AG09309 (cell line): Measurements from ENCODE around the gene MRPS31.
"Not testable (repeated sequence)": the region's sequence is repeated elsewhere in the genome, so short reads cannot be mapped to it uniquely, and the experiment has no call there.

ENCODE experiments used
- DNase-seq: peaks from one replicate; pipeline ENCODE4 v3.0.0-alpha.2; 2010; ENCODE audit warnings: low read depth
- H3K4me3 ChIP-seq: 2 replicates; pipeline ENCODE4 v1.5.1; 2011; ENCODE audit warnings: mild to moderate bottlenecking, low read depth, low read length, moderate library complexity; ENCODE audit not compliant: control insufficient read depth
- TF ChIP-seq, protein P1 (sequence below): IDR thresholded peaks from 2 replicates; pipeline ENCODE4 v1.5.1; 2011; ENCODE audit warnings: mild to moderate bottlenecking, low read depth, low read length, inconsistent platforms; ENCODE audit not compliant: insufficient read depth, control insufficient read depth; ENCODE audit errors: missing control alignments

The MRPS31 gene

DNA sequence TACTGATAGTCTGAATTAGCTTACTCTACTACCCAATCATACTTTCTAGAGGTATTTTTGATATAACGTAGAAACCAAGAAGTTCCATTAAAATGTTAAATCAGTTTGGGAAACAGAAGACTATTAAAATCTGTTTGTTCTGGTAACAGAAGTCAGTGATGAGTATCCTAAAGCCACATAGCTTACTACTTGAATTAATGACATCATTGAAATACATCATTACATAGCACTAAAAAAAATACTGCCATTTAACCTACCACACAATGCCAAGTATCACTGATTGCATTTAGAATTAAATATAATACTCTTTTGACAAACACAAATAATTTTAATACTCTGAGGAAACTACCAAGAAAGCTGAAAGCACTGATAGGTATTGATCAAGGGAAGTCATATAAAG is 5.4 kb downstream of the MRPS31 start:
- DNase-seq = no peak
- no peak overlapping the region for H3K4me3 ChIP-seq
- TF ChIP-seq, protein P1, sequence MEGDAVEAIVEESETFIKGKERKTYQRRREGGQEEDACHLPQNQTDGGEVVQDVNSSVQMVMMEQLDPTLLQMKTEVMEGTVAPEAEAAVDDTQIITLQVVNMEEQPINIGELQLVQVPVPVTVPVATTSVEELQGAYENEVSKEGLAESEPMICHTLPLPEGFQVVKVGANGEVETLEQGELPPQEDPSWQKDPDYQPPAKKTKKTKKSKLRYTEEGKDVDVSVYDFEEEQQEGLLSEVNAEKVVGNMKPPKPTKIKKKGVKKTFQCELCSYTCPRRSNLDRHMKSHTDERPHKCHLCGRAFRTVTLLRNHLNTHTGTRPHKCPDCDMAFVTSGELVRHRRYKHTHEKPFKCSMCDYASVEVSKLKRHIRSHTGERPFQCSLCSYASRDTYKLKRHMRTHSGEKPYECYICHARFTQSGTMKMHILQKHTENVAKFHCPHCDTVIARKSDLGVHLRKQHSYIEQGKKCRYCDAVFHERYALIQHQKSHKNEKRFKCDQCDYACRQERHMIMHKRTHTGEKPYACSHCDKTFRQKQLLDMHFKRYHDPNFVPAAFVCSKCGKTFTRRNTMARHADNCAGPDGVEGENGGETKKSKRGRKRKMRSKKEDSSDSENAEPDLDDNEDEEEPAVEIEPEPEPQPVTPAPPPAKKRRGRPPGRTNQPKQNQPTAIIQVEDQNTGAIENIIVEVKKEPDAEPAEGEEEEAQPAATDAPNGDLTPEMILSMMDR = no peak

DNA sequence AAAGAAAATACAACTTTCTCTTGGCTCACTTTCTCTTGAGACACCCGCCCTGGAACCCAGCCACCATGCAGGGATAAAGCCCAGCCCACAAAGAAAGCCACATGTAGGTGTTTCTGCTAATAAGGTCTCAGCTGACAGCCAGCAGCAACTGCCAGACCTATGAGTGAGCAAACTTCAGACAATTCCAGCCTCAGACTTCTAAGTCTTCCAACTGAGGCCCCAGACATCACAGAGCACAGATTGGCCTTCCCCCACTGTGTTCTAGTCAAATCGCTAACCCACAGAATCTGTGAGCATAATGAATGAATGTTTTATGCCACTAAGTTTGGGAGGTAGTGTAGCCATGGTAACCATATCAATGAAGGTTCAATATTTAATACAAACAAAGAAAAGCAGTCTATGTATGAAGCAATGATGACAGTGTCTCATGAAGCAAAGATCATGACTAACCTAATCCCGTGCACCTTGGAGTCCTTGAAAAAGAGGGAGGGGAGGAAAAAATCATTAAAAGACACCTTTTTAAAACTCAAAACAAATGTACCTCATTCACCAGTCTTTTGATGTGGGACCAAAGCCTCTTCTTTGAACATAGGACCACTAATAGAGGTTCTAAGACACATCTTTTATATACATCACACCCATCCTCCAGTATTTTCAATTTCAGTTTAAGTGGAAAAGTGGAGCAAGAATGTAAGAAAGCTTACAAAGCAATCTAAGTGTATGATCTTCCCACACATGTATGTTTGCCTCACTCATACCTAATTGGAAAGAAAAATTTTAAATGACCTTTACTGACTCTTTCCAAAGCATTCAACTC is 6.2 kb downstream of the MRPS31 start:
- TF ChIP-seq, protein P1 = no peak
- no peak overlapping the region for H3K4me3 ChIP-seq
- no peak for DNase-seq

DNA sequence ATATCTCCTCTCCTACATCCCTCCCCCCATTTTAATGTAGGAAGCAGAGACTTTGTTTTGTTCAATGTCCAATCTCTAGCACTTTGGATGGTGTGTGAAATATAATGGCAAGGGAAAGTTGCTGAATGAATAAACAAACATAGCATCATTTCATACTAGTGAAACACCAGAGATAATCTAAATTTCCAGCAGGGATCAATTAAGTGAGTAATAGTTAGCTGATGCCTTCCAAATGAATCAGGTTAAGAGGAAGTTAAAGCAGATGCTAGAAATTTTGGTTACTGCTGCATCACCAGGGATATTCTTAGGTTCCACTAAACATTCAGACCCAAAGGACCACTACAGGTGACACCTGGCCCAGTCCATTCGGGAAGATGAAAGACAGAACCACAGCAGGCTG is 8.1 kb downstream of the MRPS31 start:
- TF ChIP-seq, protein P1 = no peak

DNA sequence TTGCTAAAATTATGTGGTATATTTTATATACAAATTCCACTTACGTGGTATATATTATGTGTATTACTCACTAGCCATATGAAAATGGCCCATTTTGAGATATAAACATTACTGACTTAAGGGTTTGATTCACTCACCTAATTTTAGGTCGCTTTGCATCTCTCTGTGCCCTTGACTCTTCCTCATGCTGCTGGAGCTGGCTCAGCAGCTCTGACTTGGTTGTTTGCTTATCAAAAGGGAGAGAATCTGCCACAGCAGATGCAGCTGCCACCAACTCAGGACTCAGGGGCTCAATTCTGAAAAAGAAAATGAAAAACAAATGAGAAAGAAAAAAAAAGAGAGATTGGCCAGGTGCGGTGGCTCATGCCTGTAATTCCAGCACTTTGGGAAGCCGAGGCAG is 12.2 kb downstream of the MRPS31 start:
- DNase-seq = no peak
- TF ChIP-seq, protein P1 = no peak

More for the DNA sequence above, 8.1 kb downstream of the MRPS31 start:
- DNase-seq = no peak
- no peak overlapping the region for H3K4me3 ChIP-seq

DNA sequence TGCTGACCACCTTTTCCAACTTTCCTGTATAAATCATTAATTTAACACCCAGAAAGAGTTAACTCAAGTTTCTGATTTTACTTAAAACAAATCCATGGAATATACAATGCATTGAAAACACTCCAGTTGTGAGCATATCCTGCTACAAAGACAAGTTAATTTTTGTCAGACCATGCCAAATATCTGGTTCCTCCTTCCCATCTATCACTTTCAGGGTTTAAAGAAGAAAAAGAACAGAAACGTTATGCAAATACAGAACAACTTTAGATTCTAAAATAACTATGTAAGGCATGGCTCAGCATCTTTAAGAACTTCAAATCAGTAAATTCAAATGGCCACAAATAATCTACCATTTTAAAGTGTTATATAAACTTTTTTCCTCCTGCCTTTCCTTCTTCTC is 14.9 kb downstream of the MRPS31 start:
- H3K4me3 ChIP-seq = no peak overlapping the region
- no peak for DNase-seq
- TF ChIP-seq, protein P1 = no peak

More for the DNA sequence above, 12.2 kb downstream of the MRPS31 start:
- H3K4me3 ChIP-seq = no peak overlapping the region

DNA sequence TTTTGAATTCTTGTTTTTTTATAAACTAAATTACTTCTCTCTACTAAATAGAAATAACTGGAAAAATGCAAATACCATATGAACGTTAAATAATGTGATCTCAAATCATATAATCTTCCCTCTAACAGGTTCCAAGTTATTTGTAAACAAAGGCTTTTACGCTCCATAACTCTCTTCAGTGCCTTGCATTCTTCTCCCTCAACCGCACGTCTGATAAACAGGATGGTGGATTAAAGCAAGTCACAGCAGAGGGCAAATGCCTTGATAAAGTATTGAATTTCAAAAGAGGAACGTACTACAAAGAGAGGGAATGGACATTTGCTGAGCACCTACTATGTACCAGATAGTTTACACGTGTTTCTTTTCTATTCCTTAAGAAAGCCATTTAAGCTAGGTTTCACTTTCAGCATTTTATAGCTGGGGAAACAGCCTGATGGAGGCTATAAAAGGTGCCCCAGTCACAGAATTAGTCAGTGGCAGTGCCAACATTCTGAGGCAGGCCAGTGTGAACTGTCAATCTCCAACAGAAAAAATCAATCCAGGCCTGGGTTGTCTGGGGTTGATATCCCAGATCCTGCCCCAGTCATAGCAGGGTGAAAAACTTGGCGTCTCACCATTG is 15.8 kb downstream of the MRPS31 start:
- no peak overlapping the region for H3K4me3 ChIP-seq
- TF ChIP-seq, protein P1 = no peak
- DNase-seq = no peak

DNA sequence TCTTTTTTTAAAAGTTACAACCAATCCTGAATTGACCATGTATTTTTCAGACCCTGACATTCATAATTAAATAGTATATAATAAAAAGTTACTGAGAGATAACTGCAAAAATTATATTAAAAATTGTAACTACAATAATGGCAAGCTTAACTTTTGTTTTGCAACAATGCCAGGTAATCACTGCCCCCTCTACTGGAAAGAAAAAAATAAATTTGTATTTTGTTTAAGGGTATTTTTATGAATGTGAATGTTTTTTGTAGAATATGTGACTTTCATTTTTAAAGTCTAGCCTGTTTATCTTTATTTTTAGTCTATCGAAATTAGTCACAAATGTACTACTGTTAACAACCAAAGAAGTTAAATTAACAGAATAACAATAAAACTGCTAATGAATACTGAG is 21.7 kb downstream of the MRPS31 start:
- DNase-seq = no peak
- H3K4me3 ChIP-seq = no peak overlapping the region
- TF ChIP-seq, protein P1 = no peak

DNA sequence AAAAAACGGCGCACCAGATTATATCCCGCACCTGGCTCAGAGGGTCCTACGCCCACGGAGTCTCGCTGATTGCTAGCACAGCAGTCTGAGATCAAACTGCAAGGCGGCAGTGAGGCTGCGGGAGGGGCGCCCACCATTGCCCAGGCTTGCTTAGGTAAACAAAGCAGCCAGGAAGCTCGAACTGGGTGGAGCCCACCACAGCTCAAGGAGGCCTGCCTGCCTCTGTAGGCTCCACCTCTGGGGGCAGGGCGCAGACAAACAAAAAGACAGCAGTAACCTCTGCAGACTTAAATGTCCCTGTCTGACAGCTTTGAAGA is 35.8 kb downstream of the MRPS31 start:
- not testable (repeated sequence) for H3K4me3 ChIP-seq, DNase-seq

DNA sequence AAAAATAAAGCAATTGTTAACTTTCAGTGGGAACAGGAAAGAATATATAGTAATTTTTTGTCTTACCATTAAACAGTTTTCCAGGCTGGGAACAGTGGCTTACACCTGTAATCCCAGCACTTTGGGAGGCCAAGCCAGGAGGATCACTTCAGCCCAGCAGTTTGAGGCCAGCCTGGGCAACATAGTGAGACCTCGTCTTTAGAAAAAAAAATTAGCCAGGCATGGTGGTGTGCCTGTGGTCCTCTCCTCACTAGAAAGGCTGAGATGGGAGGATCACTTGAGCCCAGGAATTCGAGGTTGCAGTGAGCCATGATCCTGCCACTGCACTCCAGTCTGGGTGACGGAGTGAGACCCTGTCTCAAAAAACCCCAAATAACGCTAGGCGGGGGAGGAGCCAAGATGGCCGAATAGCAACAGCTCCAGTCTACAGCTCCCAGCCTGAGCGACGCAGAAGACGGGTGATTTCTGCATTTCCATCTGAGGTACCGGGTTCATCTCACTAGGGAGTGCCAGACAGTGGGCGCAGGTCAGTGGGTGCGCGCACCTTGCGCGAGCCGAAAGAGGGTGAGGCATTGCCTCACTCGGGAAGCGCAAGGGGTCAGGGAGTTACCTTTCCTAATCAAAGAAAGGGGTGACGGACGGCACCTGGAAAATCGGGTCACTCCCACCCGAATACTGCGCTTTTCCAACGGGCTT is 36.3 kb downstream of the MRPS31 start:
- not testable (repeated sequence) for DNase-seq, H3K4me3 ChIP-seq
